GM23338 (cell line): ENCODE measurements around the gene ZNF346. TPM values are rescaled to one million over a fixed set of nuclear protein-coding genes. Genes with fewer than 3 reads are reported as not detected.

Source experiments
- ATAC-seq: fragments of 200-7000 bp; cut with Tn5 transposase; 3 replicates; pipeline ENCODE4 v1.9.1; 2020
- DNase-seq: peaks from one replicate; pipeline ENCODE4 v3.0.0-alpha.2; 2015; ENCODE audit warnings: low spot score
- H2AFZ ChIP-seq: fragments of 200-600 bp; sonication (generic); 2 replicates; pipeline ENCODE4 v1.8.0; 2016; ENCODE audit warnings: antibody characterized with exemption, mild to moderate bottlenecking, moderate library complexity
- H3F3A ChIP-seq: fragments of 200-600 bp; sonication (generic); replicated peaks from 2 replicates; pipeline ENCODE4 v1.8.0; 2017; ENCODE audit warnings: antibody characterized with exemption, mixed run types, low read depth
- H3K27ac ChIP-seq: fragments of 200-600 bp; sonication (generic); 2 replicates; pipeline ENCODE4 v1.6.1; 2016; ENCODE audit warnings: low read depth
- H3K27me3 ChIP-seq: fragments of 200-600 bp; sonication (generic); 2 replicates; pipeline ENCODE4 v1.8.0; 2016; ENCODE audit warnings: mild to moderate bottlenecking, mixed run types, moderate library complexity; ENCODE audit not compliant: insufficient read depth
- H3K36me3 ChIP-seq: fragments of 200-600 bp; sonication (generic); 2 replicates; pipeline ENCODE4 v1.8.0; 2016; ENCODE audit warnings: mild to moderate bottlenecking; ENCODE audit not compliant: insufficient read depth
- H3K4me1 ChIP-seq: fragments of 200-600 bp; sonication (generic); 2 replicates; pipeline ENCODE4 v1.8.0; 2016; ENCODE audit warnings: mild to moderate bottlenecking, moderate library complexity; ENCODE audit not compliant: insufficient read depth
- H3K4me2 ChIP-seq: fragments of 200-600 bp; sonication (generic); 2 replicates; pipeline ENCODE4 v1.7.1; 2017; ENCODE audit warnings: mixed run types
- H3K4me3 ChIP-seq: fragments of 200-600 bp; sonication (generic); 2 replicates; pipeline ENCODE4 v1.6.1; 2016; ENCODE audit warnings: mixed run types
- H3K79me2 ChIP-seq: fragments of 200-600 bp; sonication (generic); replicated peaks from 2 replicates; pipeline ENCODE4 v1.8.0; 2017; ENCODE audit warnings: mild to moderate bottlenecking; ENCODE audit not compliant: insufficient read depth
- H3K9me2 ChIP-seq: fragments of 200-600 bp; sonication (generic); 2 replicates; pipeline ENCODE4 v1.8.0; 2017; ENCODE audit not compliant: insufficient read depth
- H4K20me1 ChIP-seq: fragments of 200-600 bp; sonication (generic); replicated peaks from 2 replicates; pipeline ENCODE4 v1.8.0; 2017; ENCODE audit warnings: mild to moderate bottlenecking; ENCODE audit not compliant: insufficient read depth
- H3K27ac Mint-ChIP-seq: 2 replicates; pipeline ENCODE4 v1.8.0; 2020; ENCODE audit warnings: inconsistent platforms, mild to moderate bottlenecking, moderate library complexity, mixed read lengths
- H3K27me3 Mint-ChIP-seq: 3 replicates; pipeline ENCODE4 v1.8.0; 2022; ENCODE audit warnings: low read depth, mild to moderate bottlenecking, moderate library complexity, mixed read lengths, inconsistent platforms; ENCODE audit not compliant: insufficient read depth, poor library complexity
- H3K36me3 Mint-ChIP-seq: 3 replicates; pipeline ENCODE4 v1.8.0; 2021; ENCODE audit warnings: low read depth, mild to moderate bottlenecking, inconsistent platforms, moderate library complexity, mixed read lengths
- H3K4me1 Mint-ChIP-seq: 3 replicates; pipeline ENCODE4 v1.8.0; 2020; ENCODE audit warnings: mild to moderate bottlenecking, inconsistent platforms, mixed read lengths
- H3K4me3 Mint-ChIP-seq: 3 replicates; pipeline ENCODE4 v1.8.0; 2021; ENCODE audit warnings: moderate library complexity, mild to moderate bottlenecking, inconsistent platforms, mixed read lengths
- H3K9me3 Mint-ChIP-seq: 3 replicates; pipeline ENCODE4 v1.8.0; 2020; ENCODE audit warnings: moderate library complexity, mild to moderate bottlenecking, inconsistent platforms, mixed read lengths
- CREB1 ChIP-seq: fragments of 250-450 bp; sonication (Bioruptor Pico); IDR thresholded peaks from 2 replicates; pipeline ENCODE4 v1.5.0; 2020; ENCODE audit warnings: low read depth, mild to moderate bottlenecking, moderate library complexity
- ETS1 ChIP-seq: IDR thresholded peaks from 2 replicates; pipeline ENCODE4 v1.6.1; 2016; ENCODE audit warnings: antibody characterized with exemption
- EZH2 ChIP-seq: fragments of 200-600 bp; sonication (generic); IDR thresholded peaks from one replicate; pipeline ENCODE4 v1.8.0; 2017; ENCODE audit warnings: antibody characterized with exemption, mild to moderate bottlenecking, low read depth; ENCODE audit not compliant: unreplicated experiment
- EZH2phosphoT487 ChIP-seq: fragments of 200-600 bp; sonication (generic); IDR thresholded peaks from one replicate; pipeline ENCODE4 v1.8.1; 2018; ENCODE audit warnings: antibody characterized with exemption; ENCODE audit not compliant: unreplicated experiment
- POLR2AphosphoS5 ChIP-seq: IDR thresholded peaks from 2 replicates; pipeline ENCODE4 v1.6.1; 2016; ENCODE audit warnings: antibody characterized with exemption, low read depth
- STAT1 ChIP-seq: IDR thresholded peaks from one replicate; pipeline ENCODE4 v1.6.1; 2016; ENCODE audit warnings: antibody characterized with exemption; ENCODE audit not compliant: unreplicated experiment
- ZNF114 ChIP-seq: fragments of 250-450 bp; sonication (Bioruptor Pico); IDR thresholded peaks from 2 replicates; pipeline ENCODE4 v1.5.0; 2020; ENCODE audit warnings: mild to moderate bottlenecking, moderate library complexity
- ZNF331 ChIP-seq: fragments of 250-450 bp; sonication (Bioruptor Pico); IDR thresholded peaks from 2 replicates; pipeline ENCODE4 v1.5.0; 2020; ENCODE audit warnings: low read depth, mild to moderate bottlenecking, moderate library complexity
- polyA plus RNA-seq: library from polyadenylated mRNA; unstranded; fragments of >200 nt; fragmentation: Nextera tagmentation; extraction: Ambion mirVana; gene quantifications from 2 replicates; pipeline ENCODE4 v1.2.1, GENCODE V29; 2016
- total RNA-seq: library from RNA; depleted of rRNA; stranded (reverse); fragments of >200 nt; shearing (Covaris generic); gene quantifications from 2 replicates; pipeline ENCODE4 v1.2.3, GENCODE V29; 2014
- TF ChIP-seq, protein P1 (sequence below): IDR thresholded peaks from one replicate; pipeline ENCODE4 v1.6.1; 2018; ENCODE audit warnings: antibody characterized with exemption; ENCODE audit not compliant: unreplicated experiment
- TF ChIP-seq, protein P2 (sequence below): fragments of 250-450 bp; sonication (Bioruptor Pico); IDR thresholded peaks from 2 replicates; pipeline ENCODE4 v1.5.0; 2020; ENCODE audit warnings: mild to moderate bottlenecking, moderate library complexity

The ZNF346 gene
- total and polyA plus RNA-seq, 2 experiments from 2014 or later, result 11.0 to 27.2 TPM

- Histone ChIP-seq H3K4me3 (no peak overlapping the region), H3K27ac (no peak overlapping the region), H3K4me1 (no peaks in the 10 kb centered on the region), H3K36me3 (peaks cover 14% of the 10 kb centered on the region; the same call in 1 of the 2 replicates), H2AFZ (no peak overlapping the region), H3F3A (no peaks in the 10 kb centered on the region), H4K20me1 (peaks cover 12% of the 10 kb centered on the region), H3K27me3 (no peaks in the 10 kb centered on the region), H3K4me2 (no peak overlapping the region), H3K79me2 (peaks cover 70% of the 10 kb centered on the region), H3K9me2 (no peaks in the 10 kb centered on the region)
- Mint-ChIP-seq H3K9me3 (peaks cover 34% of the 10 kb centered on the region), H3K27ac (no peak overlapping the region), H3K4me3 (no peak overlapping the region), H3K36me3 (peaks cover 63% of the 10 kb centered on the region), H3K27me3 (peaks cover 1% of the 10 kb centered on the region), H3K4me1 (no peaks in the 10 kb centered on the region)
- ATAC-seq, result no peak
- no peak for TF ChIP-seq EZH2
- no peak for TF ChIP-seq ZNF331 (CRISPR knock-in tag)
- no peak for TF ChIP-seq ZNF114 (CRISPR knock-in tag)
- TF ChIP-seq CREB1 (CRISPR knock-in tag), result no peak
- no peak for TF ChIP-seq EZH2phosphoT487
- TF ChIP-seq, protein P1, sequence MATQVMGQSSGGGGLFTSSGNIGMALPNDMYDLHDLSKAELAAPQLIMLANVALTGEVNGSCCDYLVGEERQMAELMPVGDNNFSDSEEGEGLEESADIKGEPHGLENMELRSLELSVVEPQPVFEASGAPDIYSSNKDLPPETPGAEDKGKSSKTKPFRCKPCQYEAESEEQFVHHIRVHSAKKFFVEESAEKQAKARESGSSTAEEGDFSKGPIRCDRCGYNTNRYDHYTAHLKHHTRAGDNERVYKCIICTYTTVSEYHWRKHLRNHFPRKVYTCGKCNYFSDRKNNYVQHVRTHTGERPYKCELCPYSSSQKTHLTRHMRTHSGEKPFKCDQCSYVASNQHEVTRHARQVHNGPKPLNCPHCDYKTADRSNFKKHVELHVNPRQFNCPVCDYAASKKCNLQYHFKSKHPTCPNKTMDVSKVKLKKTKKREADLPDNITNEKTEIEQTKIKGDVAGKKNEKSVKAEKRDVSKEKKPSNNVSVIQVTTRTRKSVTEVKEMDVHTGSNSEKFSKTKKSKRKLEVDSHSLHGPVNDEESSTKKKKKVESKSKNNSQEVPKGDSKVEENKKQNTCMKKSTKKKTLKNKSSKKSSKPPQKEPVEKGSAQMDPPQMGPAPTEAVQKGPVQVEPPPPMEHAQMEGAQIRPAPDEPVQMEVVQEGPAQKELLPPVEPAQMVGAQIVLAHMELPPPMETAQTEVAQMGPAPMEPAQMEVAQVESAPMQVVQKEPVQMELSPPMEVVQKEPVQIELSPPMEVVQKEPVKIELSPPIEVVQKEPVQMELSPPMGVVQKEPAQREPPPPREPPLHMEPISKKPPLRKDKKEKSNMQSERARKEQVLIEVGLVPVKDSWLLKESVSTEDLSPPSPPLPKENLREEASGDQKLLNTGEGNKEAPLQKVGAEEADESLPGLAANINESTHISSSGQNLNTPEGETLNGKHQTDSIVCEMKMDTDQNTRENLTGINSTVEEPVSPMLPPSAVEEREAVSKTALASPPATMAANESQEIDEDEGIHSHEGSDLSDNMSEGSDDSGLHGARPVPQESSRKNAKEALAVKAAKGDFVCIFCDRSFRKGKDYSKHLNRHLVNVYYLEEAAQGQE, result no peak
- no peak for TF ChIP-seq ETS1
- TF ChIP-seq, protein P2, sequence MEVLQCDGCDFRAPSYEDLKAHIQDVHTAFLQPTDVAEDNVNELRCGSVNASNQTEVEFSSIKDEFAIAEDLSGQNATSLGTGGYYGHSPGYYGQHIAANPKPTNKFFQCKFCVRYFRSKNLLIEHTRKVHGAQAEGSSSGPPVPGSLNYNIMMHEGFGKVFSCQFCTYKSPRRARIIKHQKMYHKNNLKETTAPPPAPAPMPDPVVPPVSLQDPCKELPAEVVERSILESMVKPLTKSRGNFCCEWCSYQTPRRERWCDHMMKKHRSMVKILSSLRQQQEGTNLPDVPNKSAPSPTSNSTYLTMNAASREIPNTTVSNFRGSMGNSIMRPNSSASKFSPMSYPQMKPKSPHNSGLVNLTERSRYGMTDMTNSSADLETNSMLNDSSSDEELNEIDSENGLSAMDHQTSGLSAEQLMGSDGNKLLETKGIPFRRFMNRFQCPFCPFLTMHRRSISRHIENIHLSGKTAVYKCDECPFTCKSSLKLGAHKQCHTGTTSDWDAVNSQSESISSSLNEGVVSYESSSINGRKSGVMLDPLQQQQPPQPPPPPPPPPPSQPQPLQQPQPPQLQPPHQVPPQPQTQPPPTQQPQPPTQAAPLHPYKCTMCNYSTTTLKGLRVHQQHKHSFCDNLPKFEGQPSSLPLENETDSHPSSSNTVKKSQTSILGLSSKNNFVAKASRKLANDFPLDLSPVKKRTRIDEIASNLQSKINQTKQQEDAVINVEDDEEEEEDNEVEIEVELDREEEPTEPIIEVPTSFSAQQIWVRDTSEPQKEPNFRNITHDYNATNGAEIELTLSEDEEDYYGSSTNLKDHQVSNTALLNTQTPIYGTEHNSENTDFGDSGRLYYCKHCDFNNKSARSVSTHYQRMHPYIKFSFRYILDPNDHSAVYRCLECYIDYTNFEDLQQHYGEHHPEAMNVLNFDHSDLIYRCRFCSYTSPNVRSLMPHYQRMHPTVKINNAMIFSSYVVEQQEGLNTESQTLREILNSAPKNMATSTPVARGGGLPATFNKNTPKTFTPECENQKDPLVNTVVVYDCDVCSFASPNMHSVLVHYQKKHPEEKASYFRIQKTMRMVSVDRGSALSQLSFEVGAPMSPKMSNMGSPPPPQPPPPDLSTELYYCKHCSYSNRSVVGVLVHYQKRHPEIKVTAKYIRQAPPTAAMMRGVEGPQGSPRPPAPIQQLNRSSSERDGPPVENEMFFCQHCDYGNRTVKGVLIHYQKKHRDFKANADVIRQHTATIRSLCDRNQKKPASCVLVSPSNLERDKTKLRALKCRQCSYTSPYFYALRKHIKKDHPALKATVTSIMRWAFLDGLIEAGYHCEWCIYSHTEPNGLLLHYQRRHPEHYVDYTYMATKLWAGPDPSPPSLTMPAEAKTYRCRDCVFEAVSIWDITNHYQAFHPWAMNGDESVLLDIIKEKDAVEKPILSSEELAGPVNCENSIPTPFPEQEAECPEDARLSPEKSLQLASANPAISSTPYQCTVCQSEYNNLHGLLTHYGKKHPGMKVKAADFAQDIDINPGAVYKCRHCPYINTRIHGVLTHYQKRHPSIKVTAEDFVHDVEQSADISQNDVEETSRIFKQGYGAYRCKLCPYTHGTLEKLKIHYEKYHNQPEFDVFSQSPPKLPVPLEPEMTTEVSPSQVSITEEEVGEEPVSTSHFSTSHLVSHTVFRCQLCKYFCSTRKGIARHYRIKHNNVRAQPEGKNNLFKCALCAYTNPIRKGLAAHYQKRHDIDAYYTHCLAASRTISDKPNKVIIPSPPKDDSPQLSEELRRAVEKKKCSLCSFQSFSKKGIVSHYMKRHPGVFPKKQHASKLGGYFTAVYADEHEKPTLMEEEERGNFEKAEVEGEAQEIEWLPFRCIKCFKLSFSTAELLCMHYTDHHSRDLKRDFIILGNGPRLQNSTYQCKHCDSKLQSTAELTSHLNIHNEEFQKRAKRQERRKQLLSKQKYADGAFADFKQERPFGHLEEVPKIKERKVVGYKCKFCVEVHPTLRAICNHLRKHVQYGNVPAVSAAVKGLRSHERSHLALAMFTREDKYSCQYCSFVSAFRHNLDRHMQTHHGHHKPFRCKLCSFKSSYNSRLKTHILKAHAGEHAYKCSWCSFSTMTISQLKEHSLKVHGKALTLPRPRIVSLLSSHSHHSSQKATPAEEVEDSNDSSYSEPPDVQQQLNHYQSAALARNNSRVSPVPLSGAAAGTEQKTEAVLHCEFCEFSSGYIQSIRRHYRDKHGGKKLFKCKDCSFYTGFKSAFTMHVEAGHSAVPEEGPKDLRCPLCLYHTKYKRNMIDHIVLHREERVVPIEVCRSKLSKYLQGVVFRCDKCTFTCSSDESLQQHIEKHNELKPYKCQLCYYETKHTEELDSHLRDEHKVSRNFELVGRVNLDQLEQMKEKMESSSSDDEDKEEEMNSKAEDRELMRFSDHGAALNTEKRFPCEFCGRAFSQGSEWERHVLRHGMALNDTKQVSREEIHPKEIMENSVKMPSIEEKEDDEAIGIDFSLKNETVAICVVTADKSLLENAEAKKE (CRISPR knock-in tag), result no peak
- TF ChIP-seq POLR2AphosphoS5, result no peak
- no peak for TF ChIP-seq STAT1
- no peak for DNase-seq
Measured at GRCh38 chr5:176986280-176986679, 36.2 kb upstream of the ZNF346 start.
